Measurements from ENCODE around the gene SOX9. TPM values are rescaled to one million over a fixed set of nuclear protein-coding genes. Genes with fewer than 3 reads are reported as not detected.

SOX9 gene
- total and polyA plus RNA-seq, 9 of the 15 experiments (the other 6 are each of a cell fraction or from before 2014, with no cell fraction given), result 0.04 TPM; not detected in 8

- no peak for TF ChIP-seq ZMIZ1 (IDR thresholded peaks at IDR 0.05; ENCODE audit: low read depth in 2 of 2, low read length in 2 of 2)
- TF ChIP-seq KHSRP (IDR thresholded peaks at IDR 0.05), result no peak
- TF ChIP-seq CBX1 (IDR thresholded peaks at IDR 0.05; ENCODE audit: low read depth), result no peak
- TF ChIP-seq RBM22 (IDR thresholded peaks at IDR 0.05; ENCODE audit: low read depth, low read length, poor library complexity, severe bottlenecking), result no peak
- no peak for TF ChIP-seq ZNF384 (IDR thresholded peaks at IDR 0.05; ENCODE audit: low read depth, low read length)
- TF ChIP-seq PCBP1 (IDR thresholded peaks at IDR 0.05; ENCODE audit: low read depth, low read length, poor library complexity, severe bottlenecking), result no peak
- no peak for TF ChIP-seq NCOR1 (IDR thresholded peaks at IDR 0.05)
- TF ChIP-seq RBM15 (IDR thresholded peaks at IDR 0.05; ENCODE audit: insufficient read depth, low read length), result no peak
- TF ChIP-seq FIP1L1 (IDR thresholded peaks at IDR 0.05; ENCODE audit: low read depth, low read length, poor library complexity, severe bottlenecking), result no peak
- no peak for TF ChIP-seq CREB5 (CRISPR knock-in tag; IDR thresholded peaks at IDR 0.05)
- TF ChIP-seq SAFB2 (IDR thresholded peaks at IDR 0.05; ENCODE audit: borderline replicate concordance, low read depth, low read length, severe bottlenecking), result no peak
- no peak for TF ChIP-seq NELFE (IDR thresholded peaks at IDR 0.05; ENCODE audit: insufficient read depth, insufficient read length)
- TF ChIP-seq PATZ1 (CRISPR knock-in tag; IDR thresholded peaks at IDR 0.05; ENCODE audit: borderline replicate concordance), result no peak
Observed at GRCh38 chr17:72079700-72080099, 41.1 kb upstream of the SOX9 start (continued).

Measured in K562 (cell line).